Neural progenitor cell (in vitro differentiated cells): ENCODE results near the gene XKR8.

ENCODE experiments used
- EZH2 ChIP-seq: fragments of 200-600 bp; sonication (generic); IDR thresholded peaks from 2 replicates; pipeline ENCODE4 v1.6.1; 2017; ENCODE audit warnings: antibody characterized with exemption, mild to moderate bottlenecking, moderate library complexity
- EZH2phosphoT487 ChIP-seq: fragments of 200-600 bp; sonication (generic); IDR thresholded peaks from 2 replicates; pipeline ENCODE4 v1.6.1; 2017; ENCODE audit warnings: antibody characterized with exemption
- TF ChIP-seq, protein P1 (sequence below): fragments of 200-600 bp; sonication (generic); IDR thresholded peaks from 2 replicates; pipeline ENCODE4 v1.5.1; 2017; ENCODE audit warnings: antibody characterized with exemption, mild to moderate bottlenecking

- TF ChIP-seq, protein P1, sequence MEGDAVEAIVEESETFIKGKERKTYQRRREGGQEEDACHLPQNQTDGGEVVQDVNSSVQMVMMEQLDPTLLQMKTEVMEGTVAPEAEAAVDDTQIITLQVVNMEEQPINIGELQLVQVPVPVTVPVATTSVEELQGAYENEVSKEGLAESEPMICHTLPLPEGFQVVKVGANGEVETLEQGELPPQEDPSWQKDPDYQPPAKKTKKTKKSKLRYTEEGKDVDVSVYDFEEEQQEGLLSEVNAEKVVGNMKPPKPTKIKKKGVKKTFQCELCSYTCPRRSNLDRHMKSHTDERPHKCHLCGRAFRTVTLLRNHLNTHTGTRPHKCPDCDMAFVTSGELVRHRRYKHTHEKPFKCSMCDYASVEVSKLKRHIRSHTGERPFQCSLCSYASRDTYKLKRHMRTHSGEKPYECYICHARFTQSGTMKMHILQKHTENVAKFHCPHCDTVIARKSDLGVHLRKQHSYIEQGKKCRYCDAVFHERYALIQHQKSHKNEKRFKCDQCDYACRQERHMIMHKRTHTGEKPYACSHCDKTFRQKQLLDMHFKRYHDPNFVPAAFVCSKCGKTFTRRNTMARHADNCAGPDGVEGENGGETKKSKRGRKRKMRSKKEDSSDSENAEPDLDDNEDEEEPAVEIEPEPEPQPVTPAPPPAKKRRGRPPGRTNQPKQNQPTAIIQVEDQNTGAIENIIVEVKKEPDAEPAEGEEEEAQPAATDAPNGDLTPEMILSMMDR: no peak
- no peak for TF ChIP-seq EZH2
- no peak for TF ChIP-seq EZH2phosphoT487
Observed at GRCh38 chr1:27954186-27954585, 5.6 kb upstream of the XKR8 start.
